ENCODE data around the gene JARID2. TPM values are rescaled to one million over a fixed set of nuclear protein-coding genes. Genes with fewer than 3 reads are reported as not detected.

The JARID2 gene
- total and polyA plus RNA-seq, 10 of the 15 experiments (the other 5 are each of a cell fraction or from before 2014, with no cell fraction given), result 4.2 to 21.6 (median 11.7) TPM

DNA sequence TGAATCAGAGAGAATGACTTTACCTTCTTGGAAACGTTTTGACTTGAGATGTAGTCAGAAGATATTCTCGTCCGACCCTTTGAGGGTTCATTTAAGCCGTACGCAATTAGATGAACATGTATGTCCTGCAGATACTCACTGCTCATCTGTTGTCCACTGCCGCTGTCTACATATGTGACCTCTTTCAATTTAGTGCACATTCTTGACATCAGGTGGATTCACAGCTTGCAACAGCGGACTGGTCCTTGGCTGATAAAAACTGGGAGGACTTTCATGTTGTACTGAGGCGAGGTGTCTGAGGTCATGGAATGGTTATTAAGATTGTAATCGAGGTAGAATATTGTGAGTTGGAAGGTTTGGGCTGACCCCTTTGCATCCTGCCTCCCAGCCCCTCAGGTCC lies 194.2 kb downstream of the JARID2 start:
- H3K27ac ChIP-seq (ENCODE audit: control insufficient read depth, insufficient read depth), result no peak overlapping the region
- no peaks in the 10 kb centered on the region for H4K20me1 ChIP-seq (ENCODE audit: control insufficient read depth, insufficient read depth)
- peaks cover 0 to 3% of the 10 kb centered on the region in 2 experiments; a peak in 1 of 4 replicates for H3K36me3 ChIP-seq (ENCODE audit: control insufficient read depth in 2 of 2, insufficient read depth in 2 of 2, low read length in 1 of 2)
- DNase-seq (ENCODE audit: low read depth, low spot score) (no peak), ATAC-seq (no peak), FAIRE-seq (no peak)
- H3K9ac ChIP-seq (ENCODE audit: control insufficient read depth, insufficient read depth, low read length), result no peak overlapping the region
- H3K9me3 ChIP-seq (replicated peaks; ENCODE audit: control insufficient read depth, insufficient read depth, low read length), result peaks cover 3% of the 10 kb centered on the region; the same call in 2 of the 3 replicates
- CTCF ChIA-PET, result interaction anchor here (1.0 to 4.8 kb wide), 25 partner anchors 8 to 186 kb away, joined by 3 to 39 read pairs (median 7); no protein-coding TSS in a partner anchor
- 72% methylated on average over 9 of the region's 9 CpGs for WGBS (ENCODE audit: insufficient coverage, insufficient replicate concordance, low lambda C conversion rate, missing lambda C conversion rate)
- in situ Hi-C loops (cut with MboI) (no loop called here), intact Hi-C loops (cut with micrococcal nuclease; ENCODE audit: unreplicated experiment) (loop anchor here (5.0 kb wide), 3 partner anchors 48 to 193 kb away; partner anchors contain the start of gene JARID2)
- no peaks in the 10 kb centered on the region for H3K27me3 ChIP-seq (replicated peaks in 1 of 2; ENCODE audit: control insufficient read depth in 2 of 2, insufficient read depth in 2 of 2, low read length in 1 of 2)
- no peak overlapping the region for H2AFZ ChIP-seq (ENCODE audit: control insufficient read depth, low read depth, low read length)
- RAD21 ChIA-PET (ENCODE audit: unreplicated experiment), result interaction anchor here (1.1 to 5.8 kb wide), 16 partner anchors 17 to 193 kb away, joined by 3 to 41 read pairs (median 5); no protein-coding TSS in a partner anchor
- no peak for TF ChIP-seq KAT2A (conservative IDR thresholded peaks at IDR 0.05; ENCODE audit: control insufficient read depth, low read depth, low read length)
- TF ChIP-seq TCF12 (IDR thresholded peaks at IDR 0.05; ENCODE audit: low read depth, low read length), result no peak
- TF ChIP-seq YBX1 (IDR thresholded peaks at IDR 0.05), result no peak
- TF ChIP-seq STAT3 (IDR thresholded peaks at IDR 0.05; ENCODE audit: low read depth, low read length), result no peak
- TF ChIP-seq, protein P1, sequence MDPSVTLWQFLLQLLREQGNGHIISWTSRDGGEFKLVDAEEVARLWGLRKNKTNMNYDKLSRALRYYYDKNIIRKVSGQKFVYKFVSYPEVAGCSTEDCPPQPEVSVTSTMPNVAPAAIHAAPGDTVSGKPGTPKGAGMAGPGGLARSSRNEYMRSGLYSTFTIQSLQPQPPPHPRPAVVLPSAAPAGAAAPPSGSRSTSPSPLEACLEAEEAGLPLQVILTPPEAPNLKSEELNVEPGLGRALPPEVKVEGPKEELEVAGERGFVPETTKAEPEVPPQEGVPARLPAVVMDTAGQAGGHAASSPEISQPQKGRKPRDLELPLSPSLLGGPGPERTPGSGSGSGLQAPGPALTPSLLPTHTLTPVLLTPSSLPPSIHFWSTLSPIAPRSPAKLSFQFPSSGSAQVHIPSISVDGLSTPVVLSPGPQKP (IDR thresholded peaks at IDR 0.05; ENCODE audit: low read depth, low read length), result no peak
- TF ChIP-seq RAD21 (IDR thresholded peaks at IDR 0.05; ENCODE audit: insufficient read depth, low read depth, low read length), result no peak
- no peak for TF ChIP-seq YY1 (IDR thresholded peaks at IDR 0.05; ENCODE audit: low read depth, low read length)
- SMC1A ChIA-PET (ENCODE audit: uncharacterized antibody, unreplicated experiment), result interaction anchor here (0.7 to 15.4 kb wide), 22 partner anchors 7 to 193 kb away, joined by 3 to 143 read pairs (median 7); no protein-coding TSS in a partner anchor
- H3K4me1 ChIP-seq (ENCODE audit: control insufficient read depth, insufficient read depth, low read length), result peaks cover 37% of the 10 kb centered on the region
- POLR2A ChIA-PET, result interaction anchor here (0.7 to 1.3 kb wide), 3 partner anchors 16 to 55 kb away, joined by 3 to 4 read pairs (median 3); no protein-coding TSS in a partner anchor
- peaks cover 81% of the 10 kb centered on the region for H3K79me2 ChIP-seq (ENCODE audit: control insufficient read depth, insufficient read depth, low read length)
- no peak overlapping the region for H3K4me2 ChIP-seq (ENCODE audit: control insufficient read depth, insufficient read depth)
- BruUV-seq (replicated peaks), result no TSS peak
- no peak overlapping the region for H3K4me3 ChIP-seq
